GM20431 (cell line): ENCODE data around the gene CA4.
"Not testable (repeated sequence)": the region's sequence is repeated elsewhere in the genome, so short reads cannot be mapped to it uniquely, and the experiment has no call there.

ENCODE experiments used
- in situ Hi-C: fragments of 300-500 bp; cut with MseI, MboI; formaldehyde crosslinking; loops from one replicate; pipeline ENCODE4 v1.15.0; 2020; ENCODE audit warnings: low sequenced_read_pairs; ENCODE audit not compliant: unreplicated experiment

The CA4 gene

DNA sequence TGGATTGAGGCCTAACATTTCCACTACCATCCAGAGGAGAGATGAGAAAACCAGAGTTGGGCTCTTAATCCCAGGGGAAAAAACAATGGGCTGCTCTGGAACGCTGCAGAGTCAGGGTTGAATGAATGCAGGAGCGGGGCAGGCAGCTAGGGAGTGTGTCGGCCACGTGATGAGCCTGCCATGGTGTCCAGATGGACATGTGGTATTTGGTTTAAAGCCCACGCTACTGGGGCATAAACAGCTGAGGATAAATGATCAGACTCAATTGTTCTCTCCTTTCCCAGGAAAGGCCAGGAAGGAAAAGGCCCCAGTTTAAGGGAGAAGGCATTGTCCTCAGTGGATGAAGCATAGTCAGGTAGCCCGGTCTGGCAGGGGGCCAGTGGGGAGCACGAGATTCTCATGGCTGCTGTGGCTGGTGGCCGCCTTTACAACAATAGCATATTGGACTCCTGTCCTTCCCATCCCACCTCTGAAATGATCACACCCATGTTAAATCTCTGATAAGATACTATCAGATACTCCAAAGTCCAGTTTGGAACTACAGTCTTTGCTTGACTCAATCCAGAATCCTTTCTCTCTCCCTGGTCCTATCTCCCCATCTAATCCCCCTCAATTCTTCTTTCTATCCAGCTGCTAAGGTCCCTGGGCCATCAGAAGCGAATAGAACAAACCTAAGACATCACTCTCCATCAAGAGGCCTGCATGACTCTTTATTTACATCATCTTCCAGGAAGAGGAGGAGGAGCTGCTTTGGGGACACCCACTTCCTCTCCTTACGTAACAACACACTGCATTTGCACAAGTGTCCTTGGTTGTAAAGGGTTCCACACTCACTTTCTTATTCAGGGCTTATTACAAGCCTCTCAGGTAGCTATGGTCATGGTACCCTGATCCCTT lies 20.4 kb downstream of the CA4 start:
- in situ Hi-C loops: no loop called here

DNA sequence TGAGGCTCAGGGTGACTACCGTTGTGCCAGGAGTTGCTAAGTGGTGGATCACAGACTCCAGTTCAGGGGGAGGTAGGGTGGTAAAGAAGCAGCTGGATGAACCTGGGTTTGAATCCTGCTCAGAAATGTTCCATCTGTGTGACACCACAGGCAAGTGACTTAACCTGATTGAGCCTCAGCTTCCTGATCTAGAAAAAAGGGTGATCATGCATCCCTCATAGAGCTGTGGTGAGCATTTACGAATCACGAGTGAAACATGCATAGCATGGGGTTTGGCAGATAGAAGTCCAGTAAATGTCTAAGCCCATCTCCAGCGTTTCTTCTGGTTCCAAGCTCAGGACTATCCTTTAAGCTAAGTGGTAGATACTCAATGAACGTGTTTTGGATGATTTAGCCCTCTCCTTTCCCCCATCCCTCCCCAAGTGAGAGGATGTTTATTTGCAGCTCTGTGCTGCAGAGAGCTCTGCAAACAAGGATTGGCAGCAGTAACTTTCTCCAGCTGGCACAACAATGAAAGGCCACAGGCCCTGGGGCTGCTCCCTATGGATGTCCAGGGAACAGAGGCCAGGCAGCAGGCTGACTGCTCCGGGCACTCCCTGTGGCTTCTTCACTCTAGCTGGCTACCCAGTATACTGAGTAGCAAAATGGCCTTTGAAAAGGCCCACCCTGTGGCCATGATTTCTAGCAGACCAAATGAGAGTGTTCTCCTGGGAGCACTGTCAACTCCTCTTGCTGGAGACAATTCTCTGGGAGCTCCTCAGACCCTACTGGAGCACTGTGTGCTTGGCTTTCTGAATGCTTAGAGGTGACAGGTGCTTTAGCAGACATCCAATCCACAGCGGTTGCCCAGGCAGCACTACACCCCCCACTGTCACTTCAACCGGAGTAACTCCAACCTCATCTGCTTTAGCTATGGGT lies 21.3 kb downstream of the CA4 start:
- in situ Hi-C loops: no loop called here

- in situ Hi-C loops: no loop called here
Measured at GRCh38 chr17:60171753-60172079, 21.9 kb downstream of the CA4 start.

GRCh38 chr17:60173304-60173819 lies 23.6 kb downstream of the CA4 start:
- in situ Hi-C loops: no loop called here

DNA sequence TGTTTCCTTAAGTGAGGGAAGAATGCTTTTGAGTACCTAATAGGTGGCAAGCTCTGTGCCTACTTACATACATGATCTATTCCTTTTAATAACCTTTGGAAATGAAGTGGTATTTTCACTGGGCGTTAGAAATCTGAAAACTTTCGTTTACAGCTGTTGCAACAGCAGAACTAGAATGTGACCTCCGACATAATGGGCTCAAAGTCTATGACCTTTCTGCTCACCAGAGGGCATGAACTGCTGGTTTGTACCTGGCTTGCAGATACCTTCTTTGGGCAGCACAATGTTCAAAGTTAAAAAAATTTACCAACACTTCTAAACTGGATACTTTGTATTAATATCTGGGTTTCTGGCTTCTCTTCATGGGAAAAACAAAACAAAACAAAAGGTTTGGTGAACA lies 24.3 kb downstream of the CA4 start:
- in situ Hi-C loops: no loop called here

DNA sequence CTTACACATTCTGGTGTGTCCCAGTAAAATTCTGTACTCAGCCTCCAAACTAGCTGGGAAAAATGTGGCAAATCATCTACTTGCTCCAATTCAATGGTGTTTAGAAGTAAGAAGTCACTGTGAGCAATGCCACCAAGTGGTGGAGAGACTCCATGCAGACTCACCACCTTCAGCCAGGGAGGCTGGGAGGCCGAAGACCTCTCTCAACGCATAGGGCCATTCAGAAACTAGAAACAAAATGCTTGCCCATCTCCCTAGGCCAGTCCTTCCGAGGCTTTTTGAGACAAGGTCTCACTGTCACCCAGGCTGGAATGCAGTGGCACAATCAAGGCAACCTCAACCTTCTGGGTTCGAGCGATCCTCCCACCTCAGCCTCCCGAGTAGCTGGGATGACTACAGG lies 25.0 kb downstream of the CA4 start:
- in situ Hi-C loops: not testable (repeated sequence)

DNA sequence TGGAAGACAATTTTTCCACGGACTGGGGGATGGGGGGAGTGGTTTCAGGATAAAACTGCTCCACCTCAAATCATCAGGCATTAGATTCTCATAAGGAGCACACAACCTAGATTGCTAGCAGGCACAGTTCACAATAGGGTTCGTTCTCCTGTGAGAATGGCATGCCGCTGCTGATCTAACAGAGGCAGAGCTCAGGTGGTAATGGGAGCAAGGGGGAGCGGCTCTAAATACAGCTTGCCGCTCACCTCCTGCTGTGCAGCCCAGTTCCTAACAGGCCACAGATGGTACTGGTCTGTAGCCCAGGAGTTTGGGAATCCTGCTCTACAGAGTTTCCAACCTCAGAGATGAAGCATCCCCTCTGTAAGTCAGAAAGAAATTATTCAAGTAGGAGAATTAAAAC lies 27.0 kb downstream of the CA4 start:
- in situ Hi-C loops: not testable (repeated sequence)

DNA sequence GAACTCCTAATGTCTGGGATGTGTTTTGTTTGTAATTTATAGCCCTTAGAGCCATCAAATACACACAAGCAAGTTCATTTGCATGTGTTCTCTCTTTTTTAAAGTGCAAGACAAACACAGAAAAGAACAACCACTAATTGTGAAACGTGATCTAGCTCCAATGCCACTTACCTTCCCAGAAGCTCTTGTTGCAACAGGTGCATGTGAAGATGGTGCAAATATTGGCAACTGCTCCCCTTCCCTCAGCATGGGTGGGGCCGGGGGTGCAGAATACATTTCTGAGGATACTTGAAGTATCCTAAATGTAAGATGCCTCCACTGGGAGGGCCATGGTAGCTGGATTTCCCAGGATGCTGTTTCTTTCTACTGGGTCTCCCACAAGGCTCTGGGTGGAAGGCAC lies 28.4 kb downstream of the CA4 start:
- in situ Hi-C loops: not testable (repeated sequence)

DNA sequence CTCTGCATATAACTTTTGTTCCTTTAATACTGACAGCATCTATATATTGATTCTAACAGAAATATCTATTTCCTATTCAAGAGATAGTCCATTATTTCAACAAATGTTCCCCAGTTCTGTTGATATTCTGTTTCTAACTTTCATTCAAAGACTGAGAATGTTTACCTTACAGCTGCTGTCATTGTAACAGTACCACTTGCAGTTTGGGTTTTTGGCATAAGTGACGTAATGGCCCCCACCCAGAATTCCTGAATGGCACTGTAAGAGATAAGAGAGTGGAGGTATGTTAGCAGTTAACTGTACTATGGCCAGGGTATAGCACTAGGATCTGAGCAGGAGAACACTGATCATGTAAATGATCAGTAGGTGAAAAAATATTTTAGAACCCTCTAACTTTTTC lies 30.6 kb downstream of the CA4 start:
- in situ Hi-C loops: not testable (repeated sequence)

- in situ Hi-C loops: not testable (repeated sequence)
Measured at GRCh38 chr17:60186372-60186771, 36.6 kb downstream of the CA4 start.

DNA sequence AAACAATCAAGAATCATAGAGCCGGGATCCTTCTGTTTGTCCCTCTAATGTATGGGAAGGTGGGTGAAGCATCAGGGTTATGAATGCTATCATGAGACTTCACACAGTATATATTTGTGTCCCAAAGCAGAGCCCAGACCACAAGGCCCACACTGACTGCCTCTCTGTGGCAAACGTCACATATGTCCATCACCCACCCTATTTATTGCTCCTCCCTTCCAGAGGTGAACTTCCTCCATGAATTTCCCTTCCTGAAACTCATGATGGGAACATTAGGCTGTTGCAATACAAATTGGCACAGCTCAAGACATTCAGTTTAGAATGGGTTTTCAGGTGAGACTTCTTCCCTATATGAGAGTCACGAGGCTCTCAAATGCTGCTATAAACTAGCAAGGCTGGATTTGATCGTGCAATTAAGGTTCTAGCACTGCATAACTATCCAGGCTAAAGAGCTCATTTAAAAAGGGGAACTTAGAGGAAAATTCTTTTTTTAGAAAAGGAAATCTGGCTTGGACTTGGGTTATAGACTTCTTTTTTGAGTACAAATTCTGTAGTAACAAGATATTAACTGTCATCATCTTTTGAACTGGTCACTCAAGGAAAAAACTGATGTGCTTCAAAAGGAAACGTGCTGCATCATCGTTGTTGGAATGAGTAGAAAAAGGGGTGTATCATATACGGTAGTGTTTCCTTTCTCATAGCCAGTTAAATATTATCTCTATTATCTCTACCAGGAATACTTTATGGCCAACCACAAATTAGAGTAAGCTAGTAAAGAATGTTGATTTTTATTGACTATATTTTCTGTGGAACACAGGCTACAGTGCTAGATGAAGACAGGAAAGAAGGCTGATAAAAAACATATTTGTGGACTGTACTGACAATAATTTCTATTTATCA lies 37.3 kb downstream of the CA4 start:
- in situ Hi-C loops: not testable (repeated sequence)

- in situ Hi-C loops: no loop called here
Measured at GRCh38 chr17:60188759-60189158, 39.0 kb downstream of the CA4 start.

GRCh38 chr17:60190032-60190431 lies 40.3 kb downstream of the CA4 start:
- in situ Hi-C loops: not testable (repeated sequence)

- in situ Hi-C loops: not testable (repeated sequence)
Measured at GRCh38 chr17:60193032-60193431, 43.3 kb downstream of the CA4 start.

DNA sequence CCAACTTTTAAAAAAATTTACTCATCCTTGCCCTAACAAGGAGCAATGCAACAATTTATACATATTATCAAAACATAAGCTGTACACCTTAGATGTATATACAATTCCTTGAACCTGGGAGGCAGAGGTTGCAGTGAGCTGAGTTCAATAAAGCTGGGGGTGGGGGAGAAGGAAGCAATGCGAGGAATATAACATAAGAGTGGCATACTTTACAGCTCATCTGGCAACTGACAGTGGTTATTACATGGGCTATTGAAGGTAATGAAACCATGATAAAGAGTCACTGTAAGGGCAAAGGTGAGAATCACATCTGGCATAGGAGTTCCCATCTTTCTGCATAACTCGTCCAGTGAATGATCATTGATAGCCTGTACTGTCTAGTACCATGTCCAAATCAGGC lies 43.7 kb downstream of the CA4 start:
- in situ Hi-C loops: no loop called here

DNA sequence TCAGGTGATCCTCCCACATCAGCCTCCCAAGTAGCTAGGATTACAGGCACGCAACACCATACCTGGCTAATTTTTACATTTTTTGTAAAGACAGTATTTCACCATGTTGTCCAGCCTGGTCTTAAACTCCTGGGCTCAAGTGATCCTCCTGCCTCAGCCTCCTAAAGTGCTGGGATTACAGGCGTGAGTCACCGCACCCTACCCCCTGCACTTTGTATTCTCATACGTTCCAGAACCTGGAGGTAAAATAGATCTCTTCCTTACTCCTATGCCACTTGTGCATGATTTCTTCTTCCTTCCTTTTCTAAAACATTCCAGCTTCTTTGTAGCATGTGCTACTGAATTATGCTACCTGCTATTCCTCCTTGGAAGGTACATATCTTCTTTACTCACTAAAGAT lies 44.4 kb downstream of the CA4 start:
- in situ Hi-C loops: not testable (repeated sequence)

- in situ Hi-C loops: not testable (repeated sequence)
Measured at GRCh38 chr17:60198630-60199029, 48.9 kb downstream of the CA4 start.

DNA sequence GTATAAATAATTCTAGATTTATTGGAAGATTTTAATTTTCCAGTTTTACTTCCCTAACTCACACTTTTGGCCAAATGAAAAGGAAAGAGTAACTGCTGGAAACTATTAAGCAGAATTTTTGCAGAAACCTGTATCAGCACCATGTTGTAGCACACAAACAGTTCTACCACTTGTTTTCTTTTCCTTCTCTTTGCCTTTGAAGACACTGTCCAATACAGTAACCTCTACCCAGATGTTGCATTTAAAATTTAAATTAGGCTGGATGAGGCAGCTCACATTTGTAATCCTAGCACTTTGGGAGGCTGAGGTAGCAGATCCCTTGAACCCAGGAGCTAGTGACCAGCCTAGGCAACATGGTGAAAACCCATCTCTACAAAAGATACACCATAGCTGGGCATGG lies 56.0 kb downstream of the CA4 start:
- in situ Hi-C loops: not testable (repeated sequence)

- in situ Hi-C loops: not testable (repeated sequence)
Measured at GRCh38 chr17:60208302-60208701, 58.5 kb downstream of the CA4 start.
